Measurements from ENCODE around the gene EHBP1. TPM values are rescaled to one million over a fixed set of nuclear protein-coding genes. Genes with fewer than 3 reads are reported as not detected.

Gene EHBP1
- total and polyA plus RNA-seq, 7 donors: 3.9 to 20.2 (median 14.3) TPM

- DNase-seq (no peak), ATAC-seq (no peak)
- no peaks in the 10 kb centered on the region for H3K27me3 ChIP-seq (ENCODE audit: insufficient read depth in 3 of 3, low read length in 2 of 3)
- H3K4me3 ChIP-seq: no peak overlapping the region
- no peaks in the 10 kb centered on the region for H3K36me3 ChIP-seq (ENCODE audit: insufficient read depth in 1 of 2, low read depth in 1 of 2)
- H3K4me1 ChIP-seq: no peaks in the 10 kb centered on the region
- no peak overlapping the region for H3K27ac ChIP-seq
- H3K9me3 ChIP-seq: no peaks in the 10 kb centered on the region
- no peak for TF ChIP-seq CTCF (IDR thresholded peaks at IDR 0.05)
- 49 to 56% (median 53%) methylated on average over 1 of the region's 1 CpG for WGBS, 3 donors
- intact Hi-C loops (cut with DNase I): no loop called here
Measured at GRCh38 chr2:63086687-63087086, 381.2 kb downstream of the EHBP1 start.

GRCh38 chr2:63092401-63092800 lies 386.9 kb downstream of the EHBP1 start:
- 78 to 90% (median 89%) methylated on average over 1 of the region's 1 CpG for WGBS, 3 donors
- TF ChIP-seq CTCF (IDR thresholded peaks at IDR 0.05): no peak
- intact Hi-C loops (cut with DNase I): no loop called here
- H3K9me3 ChIP-seq: no peaks in the 10 kb centered on the region
- no peak for DNase-seq
- H3K4me1 ChIP-seq: no peaks in the 10 kb centered on the region
- no peak for ATAC-seq
- H3K27ac ChIP-seq: no peak overlapping the region
- no peaks in the 10 kb centered on the region for H3K27me3 ChIP-seq (ENCODE audit: insufficient read depth in 3 of 3, low read length in 2 of 3)
- H3K4me3 ChIP-seq: no peak overlapping the region
- H3K36me3 ChIP-seq (ENCODE audit: insufficient read depth in 1 of 2, low read depth in 1 of 2): no peaks in the 10 kb centered on the region

GRCh38 chr2:63092857-63093256 lies 387.3 kb downstream of the EHBP1 start:
- Histone ChIP-seq H3K36me3 (ENCODE audit: insufficient read depth in 1 of 2, low read depth in 1 of 2) (no peaks in the 10 kb centered on the region), H3K9me3 (no peaks in the 10 kb centered on the region), H3K4me3 (no peak overlapping the region), H3K27ac (no peak overlapping the region), H3K4me1 (no peaks in the 10 kb centered on the region), H3K27me3 (ENCODE audit: insufficient read depth in 3 of 3, low read length in 2 of 3) (no peaks in the 10 kb centered on the region)
- 0 to 2% (median 2%) methylated on average over 1 of the region's 1 CpG for WGBS, 3 donors
- intact Hi-C loops (cut with DNase I): no loop called here
- TF ChIP-seq CTCF (IDR thresholded peaks at IDR 0.05): no peak
- ATAC-seq (no peak), DNase-seq (no peak)

GRCh38 chr2:63093502-63093901 lies 388.0 kb downstream of the EHBP1 start:
- ATAC-seq (no peak), DNase-seq (no peak)
- Histone ChIP-seq H3K27me3 (ENCODE audit: insufficient read depth in 3 of 3, low read length in 2 of 3) (no peaks in the 10 kb centered on the region), H3K27ac (no peak overlapping the region), H3K4me3 (no peak overlapping the region), H3K4me1 (no peaks in the 10 kb centered on the region), H3K9me3 (no peaks in the 10 kb centered on the region), H3K36me3 (ENCODE audit: insufficient read depth in 1 of 2, low read depth in 1 of 2) (no peaks in the 10 kb centered on the region)
- no peak for TF ChIP-seq CTCF (IDR thresholded peaks at IDR 0.05)
- intact Hi-C loops (cut with DNase I): no loop called here
- WGBS, 3 donors: 88 to 96% (median 91%) methylated on average over 1 of the region's 1 CpG

Other genes starting within 250 kb of the EHBP1 start
- gene TMEM17, start 199.5 kb upstream of the EHBP1 start, total RNA-seq: under 1 TPM; 0.44 to 0.79 (median 0.62) TPM
- 1 to 10 TPM in 2 of 3 donors, under 1 TPM in 1; 0.53 to 1.1 (median 1.1) TPM for gene TMEM17, start 199.5 kb upstream of the EHBP1 start, polyA plus RNA-seq